PC-9 (cell line): ENCODE results near the gene IL21. TPM values are rescaled to one million over a fixed set of nuclear protein-coding genes. Genes with fewer than 3 reads are reported as not detected.

Source experiments
- BruUV-seq: library from RNA; stranded (reverse); fragments of 400-500 nt; replicated peaks from 2 replicates; lab custom pipeline; 2021; lab: Mats Ljungman, UMichigan
- CTCF ChIA-PET: fragments of 300-600 bp; sonication (Branson Sonifier 250); formaldehyde crosslinking; loops from one replicate; lab custom pipeline; 2022; ENCODE audit warnings: antibody characterized with exemption; lab: Charles Lee
- POLR2A ChIA-PET: fragments of 300-600 bp; sonication (Branson Sonifier 250); formaldehyde crosslinking; loops from one replicate; lab custom pipeline; 2022; ENCODE audit warnings: antibody characterized with exemption; ENCODE audit not compliant: unreplicated experiment; lab: Charles Lee
- DNase-seq, 2 experiments: peaks; one replicate each; pipeline versions ENCODE4 v3.0.0 to v3.0.0-alpha.2; 2015 to 2022; ENCODE audit warnings: mixed read lengths in 1 of 2
- H2AFZ ChIP-seq: fragments of 200-600 bp; sonication (generic); 2 replicates; pipeline ENCODE4 v1.8.1; 2017; ENCODE audit warnings: antibody characterized with exemption
- H3F3A ChIP-seq: fragments of 200-600 bp; sonication (generic); 2 replicates; pipeline ENCODE4 v1.8.1; 2017; ENCODE audit warnings: antibody characterized with exemption, mild to moderate bottlenecking, low read depth; ENCODE audit not compliant: insufficient read depth
- H3K27ac ChIP-seq: fragments of 200-600 bp; sonication (generic); 2 replicates; pipeline ENCODE4 v1.6.1; 2016; ENCODE audit warnings: mixed run types
- H3K27me3 ChIP-seq: fragments of 200-600 bp; sonication (generic); 2 replicates; pipeline ENCODE4 v1.6.1; 2016; ENCODE audit warnings: low read depth, mixed run types; ENCODE audit not compliant: insufficient read depth
- H3K36me3 ChIP-seq: fragments of 200-600 bp; sonication (generic); 2 replicates; pipeline ENCODE4 v1.6.1; 2016; ENCODE audit warnings: low read depth, mixed run types
- H3K4me1 ChIP-seq: fragments of 200-600 bp; sonication (generic); replicated peaks from 2 replicates; pipeline ENCODE4 v1.6.1; 2016; ENCODE audit warnings: mixed run types; ENCODE audit not compliant: insufficient read depth
- H3K4me2 ChIP-seq: fragments of 200-600 bp; sonication (generic); 2 replicates; pipeline ENCODE4 v1.6.1; 2017; ENCODE audit warnings: mixed run types
- H3K4me3 ChIP-seq: fragments of 200-600 bp; sonication (generic); 2 replicates; pipeline ENCODE4 v1.6.1; 2016; ENCODE audit warnings: mixed run types
- H3K79me2 ChIP-seq: fragments of 200-600 bp; sonication (generic); 2 replicates; pipeline ENCODE4 v1.6.1; 2017; ENCODE audit warnings: low read depth, mixed run types
- H3K9me2 ChIP-seq: fragments of 200-600 bp; sonication (generic); 2 replicates; pipeline ENCODE4 v1.8.1; 2017; ENCODE audit warnings: mild to moderate bottlenecking; ENCODE audit not compliant: insufficient read depth
- H3K9me3 ChIP-seq: fragments of 200-600 bp; sonication (generic); 2 replicates; pipeline ENCODE4 v1.8.1; 2016; ENCODE audit warnings: low read depth; ENCODE audit not compliant: insufficient read depth
- H4K20me1 ChIP-seq: fragments of 200-600 bp; sonication (generic); 2 replicates; pipeline ENCODE4 v1.8.1; 2017; ENCODE audit not compliant: insufficient read depth
- CTCF ChIP-seq: fragments of 200-600 bp; sonication (generic); conservative IDR thresholded peaks from 2 replicates; pipeline ENCODE4 v1.6.1; 2017; ENCODE audit warnings: mixed run types, antibody characterized with exemption, mild to moderate bottlenecking, moderate library complexity
- EZH2 ChIP-seq: fragments of 200-600 bp; sonication (generic); IDR thresholded peaks from 2 replicates; pipeline ENCODE4 v1.8.0; 2017; ENCODE audit warnings: antibody characterized with exemption, low read depth
- intact Hi-C: fragments of 100-400 bp; cut with micrococcal nuclease; formaldehyde crosslinking; loops from one replicate; pipeline ENCODE4 v1.10.0; 2022; ENCODE audit not compliant: unreplicated experiment
- total RNA-seq: library from RNA; stranded (reverse); gene quantifications from 2 replicates; pipeline ENCODE4 v1.2.3, GENCODE V29; 2021

IL21 gene
- total RNA-seq, 1 experiment from 2014 or later, result not detected

DNA sequence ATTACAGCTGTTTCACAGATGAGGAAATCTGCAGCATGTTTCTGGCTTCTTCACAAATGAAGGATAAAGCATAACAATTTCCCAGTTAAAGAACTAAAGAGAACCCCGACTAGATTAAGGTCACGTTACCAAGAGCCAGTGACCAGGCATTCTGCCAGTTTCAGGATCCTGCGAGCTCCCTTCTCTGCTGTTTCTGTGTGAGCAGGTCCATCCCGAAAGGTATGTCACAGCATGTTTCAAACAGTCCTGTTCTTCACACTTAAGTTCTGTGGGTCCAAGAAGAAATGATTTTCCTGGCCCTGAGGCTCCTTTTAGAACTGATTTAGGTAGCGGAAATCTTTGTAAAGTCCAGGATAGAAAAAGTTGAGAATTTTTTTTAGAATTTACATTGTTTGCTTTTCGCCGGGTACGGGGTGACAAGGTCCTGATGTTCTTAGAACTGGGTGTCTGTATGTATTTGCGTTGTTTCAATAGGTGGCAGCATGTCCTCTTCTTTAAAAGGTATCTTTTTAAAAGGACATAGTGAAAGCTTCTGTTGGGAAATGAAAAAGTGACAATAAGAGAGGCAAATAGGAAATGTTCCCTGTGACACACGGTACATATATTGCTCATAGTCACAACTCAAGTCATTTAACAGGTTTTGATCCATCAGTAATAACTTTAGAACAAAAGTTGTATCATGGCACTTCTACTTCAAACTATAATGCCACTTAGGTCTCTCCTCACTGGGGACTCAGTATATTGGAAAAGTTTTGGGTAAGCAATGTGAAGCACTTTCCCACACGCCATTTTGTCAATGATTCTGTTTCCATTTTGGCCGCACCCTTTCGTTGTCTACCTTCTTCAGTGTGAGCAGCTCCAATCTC is 18.4 kb downstream of the IL21 start:
- intact Hi-C loops, result loop anchor here (2.0 to 5.0 kb wide), 4 partner anchors 114 to 1660 kb away; partner anchors contain the start of gene NUDT6

DNA sequence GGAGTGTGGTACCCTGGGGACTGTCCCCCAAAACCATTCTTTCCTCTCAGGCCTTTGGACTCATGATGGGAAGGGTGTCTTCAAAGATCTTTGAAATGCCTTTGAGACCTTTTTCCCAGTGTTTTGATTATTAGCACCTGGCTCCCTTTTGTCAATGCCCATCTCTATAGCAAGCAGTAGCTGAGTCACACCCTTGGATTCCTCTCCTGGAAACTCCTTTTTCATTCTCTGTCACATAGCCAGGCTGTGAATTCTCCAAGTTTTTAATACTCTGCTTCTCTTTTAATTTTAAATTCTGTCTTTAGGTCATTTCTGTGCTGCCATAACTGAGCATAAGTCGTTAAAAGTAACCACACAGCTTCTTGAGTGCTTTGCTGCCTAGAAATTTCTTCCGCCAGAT is 29.7 kb downstream of the IL21 start:
- Histone ChIP-seq H3K4me2 (no peak overlapping the region), H3F3A (no peaks in the 10 kb centered on the region), H4K20me1 (no peaks in the 10 kb centered on the region), H3K9me3 (no peaks in the 10 kb centered on the region), H3K4me1 (no peaks in the 10 kb centered on the region), H3K36me3 (no peaks in the 10 kb centered on the region), H3K9me2 (peaks cover 3% of the 10 kb centered on the region; the same call in 1 of the 2 replicates), H2AFZ (no peak overlapping the region), H3K79me2 (no peaks in the 10 kb centered on the region), H3K27ac (no peak overlapping the region), H3K4me3 (no peak overlapping the region), H3K27me3 (no peaks in the 10 kb centered on the region)
- intact Hi-C loops, result no loop called here
- no TSS peak for BruUV-seq
- no peak for TF ChIP-seq EZH2
- ChIA-PET POLR2A (no interaction called here), CTCF (no interaction called here)
- no peak for DNase-seq

More for the DNA sequence above, 18.4 kb downstream of the IL21 start:
- Histone ChIP-seq H3K4me1 (no peaks in the 10 kb centered on the region), H3K4me3 (no peak overlapping the region), H3K4me2 (peak overlapping the region; percentile 62), H3K27ac (no peak overlapping the region), H3K36me3 (no peaks in the 10 kb centered on the region), H2AFZ (peak overlapping the region; percentile 59), H4K20me1 (no peaks in the 10 kb centered on the region), H3K9me2 (no peaks in the 10 kb centered on the region), H3K9me3 (no peaks in the 10 kb centered on the region), H3K27me3 (0 out of 2 replicates have a peak, but pooled peaks cover 6% of the 10 kb centered on the region), H3F3A (no peaks in the 10 kb centered on the region), H3K79me2 (no peaks in the 10 kb centered on the region)
- CTCF ChIA-PET, result interaction anchor here (0.6 to 2.4 kb wide), 4 partner anchors 49 to 328 kb away, joined by 3 to 16 read pairs (median 4); no protein-coding TSS in a partner anchor
- BruUV-seq, result no TSS peak
- DNase-seq, result peak in 1 of 2 experiments; percentile 6
- TF ChIP-seq EZH2 (no peak), CTCF (peak; percentile 64)
- POLR2A ChIA-PET, result no interaction called here

DNA sequence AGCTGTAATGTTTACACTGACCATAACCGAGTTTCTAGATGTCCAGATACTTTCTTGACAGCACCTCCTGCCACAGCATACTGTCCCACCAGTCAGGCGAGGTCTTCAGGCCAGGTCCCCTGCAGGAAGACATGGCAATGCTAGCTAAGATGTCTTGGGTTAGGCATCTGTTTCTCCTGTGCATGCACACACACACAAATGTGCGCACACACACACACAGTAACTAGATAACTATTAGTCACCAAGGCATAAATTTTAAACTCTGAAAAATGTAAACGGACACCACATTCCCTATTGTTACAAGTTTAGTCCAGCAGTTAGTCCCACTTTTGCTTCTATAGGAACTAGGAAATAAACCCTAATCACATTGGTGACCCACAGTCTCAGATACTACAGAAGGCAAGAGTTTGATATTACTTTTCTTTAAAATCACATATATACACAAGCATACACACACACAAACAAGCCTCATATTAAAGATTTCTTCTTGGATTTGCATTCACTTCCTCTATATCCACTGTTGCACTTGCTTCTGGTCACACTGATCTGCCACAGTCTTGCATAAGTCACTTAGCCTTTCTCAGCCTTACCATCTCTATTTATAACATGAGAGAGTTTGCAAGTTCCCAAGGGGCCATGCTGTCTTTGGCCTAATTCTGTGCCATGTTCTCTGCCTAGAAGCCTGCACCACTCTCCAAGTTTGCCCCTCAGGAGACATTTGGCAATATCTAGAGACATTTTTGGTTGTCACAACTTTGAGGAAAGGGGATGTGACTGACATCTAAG is 32.2 kb downstream of the IL21 start:
- H3K9me2 ChIP-seq, result peaks cover 3% of the 10 kb centered on the region; the same call in 1 of the 2 replicates
- ChIA-PET POLR2A (no interaction called here), CTCF (no interaction called here)
- no peaks in the 10 kb centered on the region for H4K20me1 ChIP-seq
- no peaks in the 10 kb centered on the region for H3K9me3 ChIP-seq
- no TSS peak for BruUV-seq
- H3K4me1 ChIP-seq, result no peaks in the 10 kb centered on the region
- H3K27me3 ChIP-seq, result no peaks in the 10 kb centered on the region
- no peak for TF ChIP-seq CTCF
- no peak for TF ChIP-seq EZH2
- H3F3A ChIP-seq, result no peaks in the 10 kb centered on the region
- H3K36me3 ChIP-seq, result no peaks in the 10 kb centered on the region
- intact Hi-C loops, result loop anchor here (5.0 kb wide), 1 partner anchor 684 kb away; no protein-coding TSS in a partner anchor
- no peak overlapping the region for H3K27ac ChIP-seq
- H3K79me2 ChIP-seq, result no peaks in the 10 kb centered on the region
- H3K4me3 ChIP-seq, result no peak overlapping the region
- DNase-seq, result no peak
- no peak overlapping the region for H2AFZ ChIP-seq
- H3K4me2 ChIP-seq, result no peak overlapping the region
